Measurements from ENCODE around the gene ITGA11. TPM values are rescaled to one million over a fixed set of nuclear protein-coding genes. Genes with fewer than 3 reads are reported as not detected.

The ITGA11 gene
- total and polyA plus RNA-seq, 2 of the 13 experiments (the other 11 are each of a cell fraction or from before 2014, with no cell fraction given), result not detected

GRCh38 chr15:68415501-68416157 is 16.3 kb downstream of the ITGA11 start (continued):
- no peak for TF ChIP-seq TIGD3 (CRISPR knock-in tag; IDR thresholded peaks at IDR 0.05; ENCODE audit: borderline replicate concordance)
- TF ChIP-seq MTF2 (CRISPR knock-in tag; IDR thresholded peaks at IDR 0.05; ENCODE audit: borderline replicate concordance), result no peak
- no peak for TF ChIP-seq ZNF710 (CRISPR knock-in tag; IDR thresholded peaks at IDR 0.05; ENCODE audit: borderline replicate concordance)
- no peak for TF ChIP-seq NRL (CRISPR knock-in tag; IDR thresholded peaks at IDR 0.05; ENCODE audit: borderline replicate concordance)
- TF ChIP-seq SAP130 (CRISPR knock-in tag; IDR thresholded peaks at IDR 0.05; ENCODE audit: low read depth), result no peak
- no peak for TF ChIP-seq PCBP1 (IDR thresholded peaks at IDR 0.05; ENCODE audit: borderline replicate concordance, low read depth, low read length)

- no peak for FAIRE-seq
- BruUV-seq (replicated peaks), result no TSS peak
- Histone ChIP-seq H3K36me3 (replicated peaks in 1 of 2; ENCODE audit: control insufficient read depth in 1 of 2, insufficient read depth in 2 of 2, low read length in 2 of 2) (no peaks in the 10 kb centered on the region), H3K9me3 (ENCODE audit: low read length) (no peaks in the 10 kb centered on the region), H3K27ac (ENCODE audit: extremely low read length, insufficient read depth, low read length) (no peak overlapping the region), H3K4me1 (ENCODE audit: insufficient read depth, low read length) (peaks cover 3% of the 10 kb centered on the region; the same call in 1 of the 2 replicates), H2AFZ (ENCODE audit: low read length) (no peak overlapping the region), H3K9ac (ENCODE audit: insufficient read depth, low read depth, low read length) (no peak overlapping the region), H3K79me2 (ENCODE audit: insufficient read depth, low read length) (no peaks in the 10 kb centered on the region), H3K4me3 (replicated peaks in 1 of 3; ENCODE audit: insufficient read depth in 1 of 3, low read depth in 2 of 3, low read length in 3 of 3) (no peak overlapping the region), H4K20me1 (ENCODE audit: insufficient read depth, low read length) (no peaks in the 10 kb centered on the region), H3K27me3 (ENCODE audit: control insufficient read depth in 1 of 2, insufficient read depth in 2 of 2, low read length in 2 of 2) (peaks cover 1 to 23% of the 10 kb centered on the region in 2 experiments; a peak in 3 of 5 replicates), H3K4me2 (ENCODE audit: low read depth, low read length) (no peak overlapping the region)
- in situ Hi-C loops (cut with HindIII; ENCODE audit: extremely low pct_ligation_motif_present, low pct_unique_long_range_greater_than_20kb) (no loop called here), intact Hi-C loops (cut with micrococcal nuclease; ENCODE audit: unreplicated experiment) (no loop called here)
- CTCF ChIA-PET (ENCODE audit: low intra/inter-chr PET ratio, low total read pairs), result no interaction called here
- DNase-seq (ENCODE audit: low spot score), result no peak
- no peak for ATAC-seq
- 25% methylated on average over 7 of the region's 7 CpGs for WGBS (ENCODE audit: low lambda C conversion rate)
- POLR2A ChIA-PET, result no interaction called here
- TF ChIP-seq SP5 (CRISPR knock-in tag; IDR thresholded peaks at IDR 0.05; ENCODE audit: borderline replicate concordance, low read depth), result no peak
- no peak for TF ChIP-seq BRD4 (CRISPR knock-in tag; IDR thresholded peaks at IDR 0.05)
- TF ChIP-seq MAZ (IDR thresholded peaks at IDR 0.05; ENCODE audit: borderline replicate concordance, low read depth, low read length), result no peak
- no peak for TF ChIP-seq MAZ (CRISPR knock-in tag; IDR thresholded peaks at IDR 0.05; ENCODE audit: low read depth)
- TF ChIP-seq ZNF224 (CRISPR knock-in tag; IDR thresholded peaks at IDR 0.05), result no peak
- no peak for TF ChIP-seq ZNF850 (CRISPR knock-in tag; conservative IDR thresholded peaks at IDR 0.05)
- TF ChIP-seq PHF8 (CRISPR knock-in tag; IDR thresholded peaks at IDR 0.05), result no peak
- no peak for TF ChIP-seq ZBTB1 (CRISPR knock-in tag; IDR thresholded peaks at IDR 0.05; ENCODE audit: borderline replicate concordance)
- no peak for TF ChIP-seq PRDM10 (CRISPR knock-in tag; IDR thresholded peaks at IDR 0.05; ENCODE audit: low read depth)
- no peak for TF ChIP-seq ESRRA (CRISPR knock-in tag; IDR thresholded peaks at IDR 0.05; ENCODE audit: low read depth)
- TF ChIP-seq ZNF615 (CRISPR knock-in tag; IDR thresholded peaks at IDR 0.05; ENCODE audit: borderline replicate concordance), result no peak
These were observed 16.9 kb downstream of the ITGA11 start for GRCh38 chr15:68415061-68415460.
